NCI-H1092 treated with DMSO at 0.1 percent for 48 hours (cell line): Measurements from ENCODE around the gene STAT4.

ENCODE experiments used
- DNase-seq: peaks from one replicate; lab custom pipeline; 2025; lab: John Stamatoyannopoulos, UW

Gene STAT4

DNA sequence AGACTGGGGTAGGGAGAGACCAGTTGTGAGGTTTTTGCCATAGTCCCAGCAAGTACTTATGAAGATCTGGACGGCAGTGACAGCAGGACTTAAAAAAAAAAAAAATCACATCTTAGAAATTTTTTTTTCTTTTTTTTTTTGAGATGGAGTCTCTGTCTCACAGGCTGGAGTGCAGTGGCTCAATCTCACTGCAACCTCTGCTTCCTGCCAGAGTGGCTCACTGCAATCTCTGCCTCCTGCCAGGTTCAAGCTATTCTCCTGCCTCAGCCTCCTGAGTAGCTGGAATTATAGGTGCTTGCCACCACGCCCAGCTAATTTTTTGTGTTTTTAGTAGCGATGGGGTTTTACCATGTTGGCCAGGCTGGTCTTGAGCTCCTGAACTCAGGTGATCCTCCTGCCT, 22.4 kb upstream of the STAT4 start:
- DNase-seq, result no peak

DNA sequence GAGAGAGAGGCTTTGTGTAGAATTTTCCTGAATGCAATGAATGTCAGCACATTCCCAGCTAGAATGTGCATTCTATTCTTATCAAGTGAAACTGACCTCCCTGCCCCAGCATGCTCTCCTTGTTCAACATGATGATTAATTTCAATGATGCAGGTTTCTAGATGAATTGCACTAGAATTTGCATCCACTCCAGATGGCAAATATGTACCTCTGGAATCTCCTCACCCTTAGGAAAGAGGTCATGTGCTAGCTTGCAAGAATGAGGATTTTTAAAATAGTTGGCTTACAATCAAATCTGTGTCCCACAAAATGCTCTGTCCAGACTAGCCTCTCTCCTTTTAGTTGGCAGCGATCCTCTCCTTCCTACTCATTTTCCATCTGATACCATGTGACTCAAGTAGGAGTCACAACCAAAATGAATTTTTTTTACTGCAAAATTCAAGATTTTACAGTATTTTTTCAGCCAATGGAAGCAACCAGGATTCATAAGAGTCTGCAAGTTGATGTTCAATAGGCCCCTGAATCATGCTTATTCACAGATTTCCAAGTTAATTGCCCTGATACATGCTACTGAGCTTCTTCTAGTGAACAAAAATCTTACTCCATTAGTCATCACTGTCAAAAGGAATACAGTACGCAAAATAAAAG, 21.0 kb upstream of the STAT4 start:
- DNase-seq, result no peak

DNA sequence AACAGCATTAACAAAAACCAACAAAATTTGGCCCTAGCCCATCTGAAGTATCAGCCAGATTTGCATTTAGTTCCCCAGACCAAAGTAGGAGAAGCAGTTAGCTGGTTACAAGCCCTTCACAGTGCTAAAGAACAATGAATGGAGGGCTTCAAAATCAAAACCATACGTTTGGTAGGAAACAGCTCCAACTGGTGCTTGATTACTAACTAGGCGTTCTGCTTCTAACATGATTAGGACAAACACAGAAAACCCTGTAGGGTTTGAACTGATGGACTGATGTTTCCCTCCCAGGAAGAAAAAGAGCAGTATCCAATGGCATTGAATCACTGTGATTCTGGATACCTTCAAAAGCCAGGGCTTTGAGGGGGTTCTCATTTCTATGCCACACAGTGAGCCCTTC, 20.5 kb upstream of the STAT4 start:
- no peak for DNase-seq

DNA sequence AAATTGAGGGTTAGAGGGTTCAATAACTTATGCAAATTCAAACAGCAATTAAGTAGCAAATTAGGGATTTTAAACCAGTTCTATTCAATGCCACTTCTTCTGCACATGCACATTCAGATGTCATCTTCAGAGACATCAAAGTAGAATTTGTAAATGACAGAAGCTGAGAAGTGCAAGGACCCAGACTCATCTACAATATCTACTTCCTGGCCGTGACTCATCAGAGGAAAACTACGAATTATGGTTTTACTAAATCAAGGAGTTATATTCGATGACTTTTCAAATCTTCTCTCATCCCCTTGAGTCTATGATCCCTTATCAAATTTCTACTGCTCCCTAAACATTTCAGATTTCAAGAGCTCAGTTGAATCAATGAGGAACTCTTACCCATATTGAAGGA, 20.0 kb upstream of the STAT4 start:
- no peak for DNase-seq

DNA sequence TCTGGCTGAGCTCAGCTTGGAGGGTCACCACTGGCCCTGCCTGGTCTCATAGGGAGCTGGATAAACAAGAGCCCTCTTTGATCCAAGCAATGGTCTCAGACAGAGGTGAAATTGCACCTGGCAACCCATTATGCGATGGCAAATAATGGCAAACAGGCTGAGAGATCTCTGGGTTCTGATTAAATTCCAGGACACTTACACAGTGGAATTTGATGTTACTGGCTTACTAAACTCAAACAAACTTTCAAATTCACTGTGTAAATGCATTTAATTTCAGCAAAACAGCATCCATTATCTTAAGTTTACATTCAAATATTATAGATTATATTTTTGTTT, 19.5 kb upstream of the STAT4 start:
- no peak for DNase-seq

DNA sequence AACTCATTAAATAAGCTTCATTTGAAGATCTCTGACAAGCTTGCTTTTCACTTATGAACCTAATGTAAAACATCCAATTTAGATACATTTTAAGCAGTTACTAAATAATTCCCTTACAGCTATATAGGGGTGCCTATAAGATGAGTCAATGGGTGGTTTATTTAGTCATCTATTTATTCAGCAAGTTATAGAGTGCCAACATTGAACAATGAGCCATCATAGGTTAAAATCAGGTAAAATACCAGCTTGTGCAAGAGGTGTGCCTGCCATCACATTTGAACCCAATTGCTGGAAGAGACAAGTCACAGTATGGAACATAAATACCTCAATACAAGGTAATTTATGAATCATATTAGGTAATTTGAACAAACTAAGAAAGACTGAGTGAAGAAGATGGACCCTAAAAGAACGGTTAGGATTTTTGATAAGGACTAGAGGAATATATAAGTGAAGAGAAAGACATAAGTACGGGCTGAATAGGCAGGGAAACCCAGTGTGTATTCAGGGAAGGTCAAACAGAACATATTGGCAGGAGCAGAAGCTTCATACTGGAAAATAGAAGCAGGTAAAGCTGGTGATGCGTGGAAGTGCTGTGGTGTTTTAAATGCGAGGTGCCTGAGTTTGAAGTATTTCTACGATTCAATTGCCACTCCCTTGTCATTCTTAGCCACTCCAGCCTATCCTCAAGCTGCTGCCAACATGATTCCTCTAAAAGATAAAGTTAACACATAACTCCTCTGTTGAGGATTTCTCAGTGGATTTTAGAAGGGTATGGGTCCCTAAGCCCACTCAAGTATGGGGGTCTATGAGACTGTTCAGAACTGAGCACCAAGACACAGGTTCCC, 18.9 kb upstream of the STAT4 start:
- no peak for DNase-seq

DNA sequence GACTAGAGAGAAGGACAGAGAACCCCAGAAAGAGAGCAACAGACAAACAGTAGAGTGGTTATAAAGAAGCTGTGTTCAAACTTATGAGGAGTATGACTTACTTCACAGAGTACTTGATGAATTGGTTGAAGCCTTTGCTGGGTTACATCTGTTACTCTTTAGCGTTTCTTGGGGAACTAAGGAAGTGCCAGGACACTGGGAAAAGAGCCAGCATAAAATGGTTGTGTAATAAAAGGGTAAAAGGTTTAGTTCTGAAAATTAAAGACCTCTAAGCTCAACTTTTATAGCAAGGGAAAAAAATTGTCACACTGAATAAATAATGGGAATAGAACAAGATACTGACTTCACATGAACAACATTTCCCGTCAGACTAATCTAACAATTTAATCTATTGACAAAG, 17.0 kb upstream of the STAT4 start:
- DNase-seq, result no peak

DNA sequence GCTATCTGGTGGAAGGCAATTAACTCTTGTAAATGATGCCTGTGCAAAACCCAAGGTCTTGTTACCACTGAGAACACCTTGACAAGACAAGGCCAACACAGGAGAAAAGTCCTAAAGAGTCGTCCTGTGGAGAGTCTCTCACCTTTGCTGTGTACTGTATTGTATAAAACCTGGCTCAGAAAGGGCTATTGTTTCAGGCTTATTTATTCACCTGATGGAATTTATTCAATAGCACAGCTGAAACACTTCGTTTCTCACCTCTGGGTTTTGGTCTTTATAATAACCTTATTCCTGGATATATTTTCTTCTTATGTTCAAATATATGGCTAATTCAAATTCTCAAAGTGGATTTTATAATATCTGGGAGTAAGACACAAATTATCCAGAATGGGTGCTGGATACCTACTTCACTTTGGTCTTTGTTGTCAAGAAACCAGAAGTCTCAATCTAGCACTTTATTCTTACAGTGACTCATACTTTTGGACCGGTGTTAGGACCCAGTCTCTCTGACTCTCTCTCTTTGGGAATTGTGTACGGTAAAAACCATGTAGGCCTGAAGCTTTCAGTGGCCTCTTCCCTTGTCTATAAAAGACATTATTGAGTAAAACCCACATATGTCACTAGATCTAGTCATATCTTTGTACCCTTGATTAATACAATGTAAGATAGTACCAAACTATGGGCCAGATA, 16.1 kb upstream of the STAT4 start:
- no peak for DNase-seq

DNA sequence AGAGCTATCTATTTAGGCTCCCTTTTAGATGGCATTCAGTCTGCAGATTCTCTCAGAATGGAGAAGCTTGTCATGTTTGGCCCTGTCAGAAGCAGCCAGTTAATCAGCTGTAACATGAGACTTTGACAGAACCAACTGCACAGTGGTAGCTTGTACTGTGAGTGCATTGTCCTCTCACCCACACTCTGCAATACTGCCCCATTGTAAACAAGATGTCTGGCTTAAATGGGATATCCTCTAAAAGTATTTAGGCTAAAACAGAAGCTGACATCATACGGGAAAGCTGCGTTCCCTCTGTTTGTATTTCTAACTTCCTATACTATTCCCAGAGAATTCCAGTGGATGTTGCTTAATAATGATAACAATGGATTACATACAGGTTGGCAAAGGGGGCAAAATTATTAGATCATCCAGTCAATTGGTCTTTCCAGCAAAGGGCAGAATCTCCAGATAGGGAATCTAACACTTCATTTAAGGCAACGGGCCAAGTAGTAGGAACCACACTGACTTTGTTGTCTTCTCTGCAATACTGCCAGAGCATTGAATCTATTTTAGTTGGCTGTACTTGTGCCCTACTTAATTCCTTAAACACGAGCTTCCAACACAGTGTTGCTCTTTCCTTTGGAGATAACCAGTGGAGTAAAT, 15.4 kb upstream of the STAT4 start:
- no peak for DNase-seq

DNA sequence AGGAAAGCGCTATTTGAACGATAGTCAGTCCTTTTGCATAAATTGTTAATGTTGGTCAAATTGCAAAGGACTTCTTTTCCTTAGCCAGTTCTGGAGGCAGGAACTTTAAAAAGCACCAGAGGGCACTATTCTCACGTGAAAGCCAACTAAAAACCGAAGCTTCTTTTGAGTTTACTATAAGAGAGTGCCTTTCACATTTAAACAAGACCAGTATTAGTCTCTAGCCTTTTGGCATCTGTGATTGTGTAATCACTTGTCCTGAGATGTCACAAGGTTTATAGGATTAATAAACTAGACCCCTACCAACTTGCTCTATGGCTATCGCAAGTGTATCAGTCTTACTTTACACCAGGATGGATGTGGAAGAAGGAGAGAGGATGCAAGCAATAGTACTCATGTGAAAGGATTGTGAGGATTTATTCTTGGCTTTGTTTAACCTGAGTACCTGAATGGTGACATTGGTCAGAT, 14.4 kb upstream of the STAT4 start:
- peak; percentile 36 for DNase-seq

DNA sequence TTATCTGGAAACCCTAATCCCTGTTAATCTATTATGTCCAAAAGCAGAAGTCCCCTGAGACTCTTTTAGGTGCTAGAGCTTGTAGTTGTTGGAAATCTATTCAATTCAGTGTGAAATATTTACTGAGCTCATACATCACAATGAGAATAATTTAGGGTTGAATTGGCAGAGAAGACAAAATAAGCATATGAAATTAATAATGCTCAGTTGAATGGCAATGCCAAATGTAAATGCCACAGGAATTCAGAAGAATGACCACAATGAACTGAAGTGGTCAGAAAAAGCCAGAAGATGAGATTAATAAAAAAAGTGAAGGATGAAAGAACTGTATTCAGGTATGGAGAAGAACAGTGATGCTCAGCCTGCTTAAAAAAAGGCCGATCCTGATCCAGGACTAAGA, 8.0 kb upstream of the STAT4 start:
- no peak for DNase-seq

DNA sequence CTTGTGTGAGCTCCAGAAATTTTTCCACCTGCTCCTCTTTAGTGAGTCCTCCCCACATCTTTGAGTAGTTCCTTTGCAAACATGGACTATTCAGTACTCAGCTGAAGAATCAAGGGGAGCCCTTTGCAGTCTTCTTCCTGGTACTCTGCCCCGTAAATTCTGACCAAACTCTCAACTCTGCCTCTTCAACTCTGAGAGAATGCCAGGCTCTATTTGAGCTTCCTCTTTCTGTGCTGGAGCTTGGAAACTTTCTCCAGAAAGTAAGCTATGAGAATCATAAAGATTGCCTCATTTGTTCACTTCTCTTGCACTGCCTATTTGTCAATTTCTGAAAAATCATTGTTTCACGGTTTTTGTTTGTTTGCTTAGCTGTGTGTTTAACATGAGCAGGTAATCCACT, 7.4 kb upstream of the STAT4 start:
- DNase-seq, result no peak

DNA sequence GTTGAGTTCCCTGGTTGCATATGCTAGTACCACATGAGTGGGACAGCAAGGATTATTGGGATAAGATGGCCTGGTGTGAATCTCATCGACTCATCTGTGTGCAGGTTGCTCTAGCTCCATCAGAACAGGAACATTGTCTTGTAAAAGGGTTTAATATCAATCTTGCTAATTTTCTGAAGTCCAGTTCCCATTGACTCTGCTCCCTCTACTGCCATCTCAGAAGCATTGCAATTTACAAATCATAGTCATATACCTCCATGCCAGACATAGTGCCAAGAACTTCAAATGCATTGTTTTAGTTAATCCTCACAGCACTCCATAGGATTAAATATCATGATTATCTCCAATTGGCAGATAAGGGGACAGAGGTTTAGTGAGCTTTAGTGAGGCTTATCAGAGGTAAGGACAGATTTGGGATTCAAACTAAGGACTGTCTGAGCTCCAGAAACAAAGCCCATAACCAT, 4.8 kb upstream of the STAT4 start:
- DNase-seq, result peak; percentile 39

DNA sequence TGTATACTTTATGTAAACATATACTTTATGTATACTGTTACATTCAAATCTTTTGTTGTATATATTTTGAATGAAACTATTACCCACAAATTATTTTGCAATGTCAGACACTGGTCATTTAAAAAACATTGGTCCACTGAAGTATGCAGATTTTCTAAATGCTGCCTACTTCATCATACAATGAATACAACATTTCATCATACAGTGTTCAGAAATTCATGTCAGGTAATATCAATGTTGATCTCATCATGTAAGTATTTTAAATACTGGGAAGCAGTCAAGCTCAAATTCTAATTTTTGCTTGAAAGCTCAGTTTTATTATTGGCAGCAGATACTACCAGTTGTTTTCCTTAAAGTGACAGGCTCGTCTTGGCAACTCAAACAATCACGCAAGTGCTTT, 2.9 kb upstream of the STAT4 start:
- DNase-seq, result no peak

DNA sequence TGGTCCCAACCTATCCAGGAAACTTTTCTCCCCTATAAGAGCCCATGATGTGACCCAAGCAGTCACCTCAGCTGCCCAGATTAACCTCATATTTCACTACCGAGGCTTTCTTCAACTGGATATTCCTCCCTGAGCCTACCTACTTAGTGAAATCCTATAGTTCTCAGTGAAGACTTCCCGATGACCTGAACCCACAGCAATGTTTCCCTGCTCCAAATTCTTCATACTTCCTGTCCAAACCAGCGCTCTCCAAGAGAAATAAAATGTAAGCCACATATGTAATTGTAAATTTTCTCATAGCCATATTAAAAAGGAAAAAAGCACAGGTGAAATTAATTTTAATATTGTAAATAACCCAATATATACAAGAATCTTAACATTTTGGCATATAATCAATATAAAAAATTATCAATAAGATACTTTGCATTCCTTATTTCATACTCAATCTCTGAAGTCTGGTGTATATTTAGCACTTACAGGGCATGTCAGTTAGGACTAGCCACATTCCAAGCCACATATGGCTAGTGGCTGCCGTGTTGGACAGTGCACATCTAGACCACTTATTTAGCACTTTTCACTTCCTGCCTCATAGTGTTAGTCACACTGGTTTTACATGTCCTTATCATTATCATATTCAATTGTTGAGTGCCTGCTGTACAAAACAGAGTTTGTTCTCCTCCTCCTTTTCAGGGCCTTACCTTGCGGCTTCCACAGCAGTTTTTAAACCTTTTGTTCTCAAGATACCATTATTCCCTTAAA, 1.9 kb upstream of the STAT4 start:
- DNase-seq, result no peak

DNA sequence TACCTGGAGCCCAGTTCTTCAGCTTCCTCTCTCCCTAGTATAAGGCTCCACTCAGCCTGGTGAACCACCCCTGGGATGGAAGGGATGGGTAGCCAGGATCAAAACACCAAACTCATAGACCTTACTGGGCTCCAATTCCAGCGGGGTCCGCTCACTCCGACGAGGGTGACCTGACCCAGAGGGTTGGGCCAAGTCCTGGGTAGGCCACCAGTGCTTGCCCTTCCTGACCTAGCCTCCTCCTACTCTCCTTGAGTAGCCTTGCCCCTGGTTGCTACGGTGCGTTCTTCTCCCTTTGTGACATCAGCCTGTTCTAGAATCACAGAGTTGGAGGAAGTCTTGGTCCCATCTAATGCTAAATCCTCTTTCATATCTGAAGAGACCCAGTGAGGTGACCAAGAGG, 537 bp upstream of the STAT4 start:
- DNase-seq, result no peak

DNA sequence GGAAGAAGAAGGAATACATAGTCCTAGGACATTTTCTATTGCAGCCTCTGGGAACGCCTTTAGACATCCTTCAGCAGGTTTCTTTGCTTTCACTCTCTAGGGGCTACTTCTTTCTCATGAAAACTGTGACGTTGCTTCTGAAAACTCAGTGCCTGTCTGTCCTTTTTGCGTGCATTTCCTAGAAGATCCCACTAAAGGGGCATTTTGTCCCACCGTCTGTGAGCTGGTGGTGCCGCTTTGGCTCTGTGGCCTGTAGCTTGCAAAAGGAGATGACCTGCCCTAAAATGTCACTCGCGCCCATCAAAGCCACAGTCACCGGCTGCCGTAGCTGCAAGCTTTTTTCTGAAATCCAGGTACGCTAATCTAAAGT, 579 bp downstream of the STAT4 start:
- no peak for DNase-seq

DNA sequence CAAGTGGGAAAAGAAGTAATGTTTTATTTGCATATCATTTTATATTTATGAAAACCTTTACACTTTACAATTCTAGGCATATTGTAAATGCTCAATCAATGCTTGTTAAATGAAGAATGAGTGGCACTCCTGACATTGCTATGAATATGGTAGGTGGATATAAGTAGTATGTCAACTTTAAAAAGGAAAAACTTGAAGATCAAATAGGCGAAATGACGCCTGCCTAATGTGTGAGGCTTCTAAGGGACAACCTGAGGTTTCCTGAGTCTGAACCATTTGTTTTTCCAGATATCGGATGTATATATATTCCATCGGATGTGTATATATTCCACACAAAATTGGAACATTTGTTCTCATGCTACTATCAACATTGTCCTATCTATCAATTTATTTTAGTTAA, 1.4 kb downstream of the STAT4 start:
- DNase-seq, result no peak

DNA sequence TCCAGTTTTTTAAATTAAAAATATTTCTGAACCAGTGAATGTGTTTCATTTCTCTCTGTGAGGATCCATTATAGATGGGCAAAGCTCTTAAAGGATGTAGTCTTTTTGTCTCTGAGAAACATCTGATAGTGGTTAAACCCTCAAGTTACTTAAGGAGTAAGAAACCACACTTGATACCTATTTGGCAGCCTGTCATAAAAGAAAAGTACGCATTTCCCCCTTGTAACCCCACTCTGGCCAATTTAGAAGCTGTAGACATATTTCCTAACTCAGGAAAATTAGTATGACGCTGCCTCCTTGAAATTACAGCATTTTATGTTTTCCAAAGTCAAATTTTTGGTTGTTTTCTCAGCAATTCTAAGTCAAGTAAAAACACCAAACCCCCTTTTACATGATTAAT, 2.0 kb downstream of the STAT4 start:
- DNase-seq, result no peak

DNA sequence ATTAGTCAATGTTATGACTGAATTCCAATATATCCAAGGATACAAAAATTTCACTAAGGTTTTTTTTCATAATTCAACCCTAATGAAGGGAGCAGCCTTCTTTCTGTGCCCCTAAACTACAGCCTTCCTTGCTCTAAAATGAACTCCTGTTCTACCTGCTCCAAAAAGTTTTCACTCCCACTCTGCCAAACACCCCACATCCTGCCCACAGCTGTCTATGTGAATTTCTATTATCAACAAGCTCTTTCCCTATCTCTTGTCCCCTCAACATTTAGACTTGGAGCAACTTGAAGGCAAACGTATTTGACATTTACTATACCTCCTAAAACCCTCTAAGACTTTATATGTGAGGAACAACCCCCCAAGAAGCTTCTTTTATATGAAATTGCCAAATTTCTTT, 2.5 kb downstream of the STAT4 start:
- DNase-seq, result no peak

DNA sequence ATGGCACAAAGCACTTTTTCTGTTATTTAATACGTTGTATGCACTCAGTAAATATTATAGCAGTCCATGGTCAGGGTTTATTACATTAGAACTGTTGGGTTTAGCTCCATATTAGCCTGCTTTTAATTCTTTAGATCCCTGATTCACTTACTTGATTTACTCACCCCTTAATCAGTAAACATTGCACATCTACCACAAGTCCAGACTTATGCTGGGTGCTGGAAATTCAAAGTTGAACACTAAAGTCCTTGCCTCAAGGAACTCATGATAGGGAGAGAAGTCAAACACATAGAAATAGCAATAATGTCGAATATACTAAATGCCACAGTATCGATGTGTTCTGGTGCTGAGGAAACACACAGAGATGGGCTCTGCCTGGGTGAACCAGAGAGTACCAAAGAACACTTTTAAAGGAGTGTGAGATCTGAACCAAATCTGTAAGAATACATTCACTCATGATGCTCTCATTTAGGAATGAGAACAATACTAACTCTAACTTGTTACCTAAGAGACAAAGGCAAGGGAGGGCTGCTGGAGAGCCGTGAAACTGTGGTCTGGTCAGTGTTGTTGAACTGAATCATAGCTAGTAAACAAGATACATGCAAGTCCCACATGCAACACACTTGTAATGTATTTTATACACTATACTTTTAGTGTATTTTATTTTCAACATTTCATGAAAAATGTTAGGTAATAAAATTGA, 4.9 kb downstream of the STAT4 start:
- no peak for DNase-seq
